Measurements from ENCODE around the gene TRPM3. TPM values are rescaled to one million over a fixed set of nuclear protein-coding genes. Genes with fewer than 3 reads are reported as not detected.

The TRPM3 gene
- total and polyA plus RNA-seq, 2 of the 8 experiments (the other 6 are each of a cell fraction or from before 2014, with no cell fraction given), result 2.4 to 10.9 TPM

- no peak overlapping the region for H4K8ac ChIP-seq (ENCODE audit: extremely low read depth, insufficient read depth, low read length)
- no peak overlapping the region for H3K27ac ChIP-seq (ENCODE audit: low read depth, low read length)
- no peak overlapping the region for H3K4me3 ChIP-seq (ENCODE audit: extremely low read depth in 1 of 4, insufficient read depth in 2 of 4, low read depth in 3 of 4, low read length in 4 of 4)
- H3K36me3 ChIP-seq (ENCODE audit: control insufficient read depth in 2 of 4, insufficient read depth in 4 of 4, low read length in 3 of 4), result no peaks in the 10 kb centered on the region
- peaks cover 3 to 9% (median 7%) of the 10 kb centered on the region in 4 experiments; a peak in 6 of 7 replicates for H3K4me1 ChIP-seq (replicated peaks in 1 of 4; ENCODE audit: control insufficient read depth in 3 of 4, insufficient read depth in 4 of 4, low read length in 3 of 4)
- no peak overlapping the region for H2BK20ac ChIP-seq (ENCODE audit: low read length)
- ChIA-PET CTCF (ENCODE audit: partially characterized antibody) (interaction anchor here (1.4 to 3.5 kb wide), 2 partner anchors 53 to 68 kb away, joined by 3 to 9 read pairs; no protein-coding TSS in a partner anchor), POLR2A (ENCODE audit: partially characterized antibody) (interaction anchor here (1.6 kb wide), 1 partner anchor 11 kb away, joined by 4 read pairs; no protein-coding TSS in a partner anchor)
- H2BK5ac ChIP-seq (ENCODE audit: low read depth, low read length), result no peak overlapping the region
- no peak overlapping the region for H2BK120ac ChIP-seq (replicated peaks; ENCODE audit: low read depth, low read length)
- no peak overlapping the region for H3K56ac ChIP-seq (replicated peaks; ENCODE audit: insufficient read length, low read depth, low read length)
- no peak for DNase-seq (ENCODE audit: low read depth in 1 of 2, low spot score in 2 of 2)
- no peaks in the 10 kb centered on the region for H3K79me1 ChIP-seq (ENCODE audit: low read depth, low read length)
- no peak overlapping the region for H3K14ac ChIP-seq (ENCODE audit: insufficient read length)
- no peak for TF ChIP-seq SAP30 (IDR thresholded peaks at IDR 0.05; ENCODE audit: insufficient read depth, insufficient replicate concordance, low read length)
- no peak for TF ChIP-seq ASH2L (IDR thresholded peaks at IDR 0.05; ENCODE audit: low read length)
- no peak for TF ChIP-seq FOSL1 (IDR thresholded peaks at IDR 0.05; ENCODE audit: insufficient read depth, low read depth, low read length)
- no peak for TF ChIP-seq RBBP5 (IDR thresholded peaks at IDR 0.05; ENCODE audit: borderline replicate concordance, low read depth, low read length)
- no peak for TF ChIP-seq RAD21 (IDR thresholded peaks at IDR 0.05 in 1 of 2, conservative IDR thresholded peaks at IDR 0.05 in 1 of 2; ENCODE audit: low read depth in 2 of 2, low read length in 2 of 2)
- TF ChIP-seq NANOG (IDR thresholded peaks at IDR 0.05; ENCODE audit: insufficient read depth, low read depth, low read length, poor library complexity, severe bottlenecking), result no peak
- TF ChIP-seq CEBPB (IDR thresholded peaks at IDR 0.05; ENCODE audit: low read depth, low read length), result no peak
- no peak for TF ChIP-seq GABPA (IDR thresholded peaks at IDR 0.05; ENCODE audit: borderline replicate concordance, insufficient read depth, low read length)
- TF ChIP-seq YY1 (IDR thresholded peaks at IDR 0.05; ENCODE audit: low read depth, low read length), result no peak
- TF ChIP-seq ZNF274 (IDR thresholded peaks at IDR 0.05; ENCODE audit: borderline replicate concordance, extremely low read depth, low read length), result no peak
- TF ChIP-seq PHF8 (conservative IDR thresholded peaks at IDR 0.05; ENCODE audit: low read depth, low read length), result no peak
- TF ChIP-seq EZH2 (IDR thresholded peaks at IDR 0.05; ENCODE audit: low read depth, low read length, severe bottlenecking), result no peak
- no peak overlapping the region for H2BK12ac ChIP-seq (ENCODE audit: low read depth, low read length)
- WGBS, 2 experiments (ENCODE audit: extremely low coverage in 1 of 2, insufficient coverage in 1 of 2, insufficient read length in 1 of 2, insufficient replicate concordance in 2 of 2, low coverage in 1 of 2, low lambda C conversion rate in 2 of 2, missing lambda C conversion rate in 1 of 2), result 86% methylated on average over 4 of the region's 4 CpGs; no CpG with 5 or more reads in 1 of the 2 experiments
- no peak overlapping the region for H2AFZ ChIP-seq (ENCODE audit: low read length)
- no peak overlapping the region for H3K23ac ChIP-seq (ENCODE audit: insufficient read length)
- H3K23me2 ChIP-seq (ENCODE audit: low read depth, low read length), result no peaks in the 10 kb centered on the region
- H4K20me1 ChIP-seq (replicated peaks in 1 of 2; ENCODE audit: control insufficient read depth in 1 of 2, insufficient read depth in 2 of 2, low read length in 2 of 2), result no peaks in the 10 kb centered on the region
- no peak overlapping the region for H3K18ac ChIP-seq (ENCODE audit: extremely low read depth, low read length)
- no peak for FAIRE-seq
- no peak overlapping the region for H3K4me2 ChIP-seq (ENCODE audit: insufficient read depth in 1 of 2, low read depth in 2 of 2, low read length in 2 of 2)
- no peak overlapping the region for H4K91ac ChIP-seq (replicated peaks; ENCODE audit: insufficient read length, low read length)
- no peak overlapping the region for H4K5ac ChIP-seq (ENCODE audit: insufficient read length, low read depth, low read length)
- no peak overlapping the region for H3K9ac ChIP-seq (replicated peaks in 1 of 4; ENCODE audit: extremely low read depth in 1 of 4, low read depth in 3 of 4, low read length in 3 of 4)
- no peaks in the 10 kb centered on the region; a peak in 1 of 7 replicates for H3K27me3 ChIP-seq (replicated peaks in 1 of 4; ENCODE audit: control insufficient read depth in 3 of 4, extremely low read depth in 1 of 4, insufficient read depth in 3 of 4, low read length in 3 of 4)
- no peaks in the 10 kb centered on the region for H3K79me2 ChIP-seq (ENCODE audit: control insufficient read depth in 1 of 2, insufficient read depth in 2 of 2, low read length in 2 of 2)
- no peak overlapping the region for H3K4ac ChIP-seq (replicated peaks; ENCODE audit: insufficient read length, low read depth, low read length)
- H2BK15ac ChIP-seq (ENCODE audit: low read length), result no peak overlapping the region
- H2AK5ac ChIP-seq (ENCODE audit: low read depth, low read length), result no peak overlapping the region
- no peaks in the 10 kb centered on the region for H3K9me3 ChIP-seq (ENCODE audit: insufficient read depth in 2 of 2, low read depth in 1 of 2, low read length in 1 of 2)
These were observed 558.4 kb downstream of the TRPM3 start for GRCh38 chr9:70563010-70563409.

All from H1 (cell line).